RWPE2 (cell line): ENCODE data around the gene MYL4.

ENCODE experiments used
- ATAC-seq: fragments of 200-7000 bp; cut with Tn5 transposase; 3 replicates; pipeline ENCODE4 v1.9.1; 2021; ENCODE audit warnings: low read depth
- DNase-seq: peaks from one replicate; pipeline ENCODE4 v3.0.0-alpha.2; 2020; ENCODE audit warnings: low spot score
- H3K27ac ChIP-seq: fragments of 450-650 bp; 2 replicates; pipeline ENCODE4 v1.5.1; 2017; ENCODE audit warnings: mild to moderate bottlenecking; ENCODE audit not compliant: poor library complexity, severe bottlenecking
- H3K27me3 ChIP-seq: fragments of 250-450 bp; sonication (Bioruptor Pico); 2 replicates; pipeline ENCODE4 v1.5.1; 2021; ENCODE audit warnings: mild to moderate bottlenecking, moderate library complexity; ENCODE audit not compliant: insufficient read depth, poor library complexity, severe bottlenecking
- H3K36me3 ChIP-seq: fragments of 250-450 bp; sonication (Bioruptor Pico); 2 replicates; pipeline ENCODE4 v1.5.1; 2020; ENCODE audit warnings: low read depth, mild to moderate bottlenecking, moderate library complexity
- H3K4me1 ChIP-seq: fragments of 250-450 bp; sonication (Bioruptor Pico); 2 replicates; pipeline ENCODE4 v1.5.1; 2021; ENCODE audit warnings: mild to moderate bottlenecking, moderate library complexity; ENCODE audit not compliant: insufficient read depth, poor library complexity, severe bottlenecking
- H3K4me3 ChIP-seq: fragments of 250-450 bp; sonication (Bioruptor Pico); 2 replicates; pipeline ENCODE4 v1.5.1; 2021; ENCODE audit warnings: mild to moderate bottlenecking, moderate library complexity; ENCODE audit not compliant: severe bottlenecking
- H3K9me3 ChIP-seq: fragments of 250-450 bp; sonication (Bioruptor Pico); 2 replicates; pipeline ENCODE4 v1.5.1; 2021; ENCODE audit warnings: mild to moderate bottlenecking, moderate library complexity; ENCODE audit not compliant: severe bottlenecking
- CTCF ChIP-seq: fragments of 450-650 bp; IDR thresholded peaks from one replicate; pipeline ENCODE4 v1.5.1; 2017; ENCODE audit warnings: mild to moderate bottlenecking, moderate library complexity; ENCODE audit not compliant: poor library complexity, severe bottlenecking

MYL4 gene

GRCh38 chr17:47270946-47271705 is 62.0 kb downstream of the MYL4 start:
- Histone ChIP-seq H3K4me1 (peaks cover 23% of the 10 kb centered on the region), H3K27me3 (no peaks in the 10 kb centered on the region), H3K27ac (no peak overlapping the region), H3K36me3 (no peaks in the 10 kb centered on the region), H3K4me3 (no peak overlapping the region), H3K9me3 (no peaks in the 10 kb centered on the region)
- DNase-seq, result no peak
- no peak for ATAC-seq
- TF ChIP-seq CTCF, result no peak

DNA sequence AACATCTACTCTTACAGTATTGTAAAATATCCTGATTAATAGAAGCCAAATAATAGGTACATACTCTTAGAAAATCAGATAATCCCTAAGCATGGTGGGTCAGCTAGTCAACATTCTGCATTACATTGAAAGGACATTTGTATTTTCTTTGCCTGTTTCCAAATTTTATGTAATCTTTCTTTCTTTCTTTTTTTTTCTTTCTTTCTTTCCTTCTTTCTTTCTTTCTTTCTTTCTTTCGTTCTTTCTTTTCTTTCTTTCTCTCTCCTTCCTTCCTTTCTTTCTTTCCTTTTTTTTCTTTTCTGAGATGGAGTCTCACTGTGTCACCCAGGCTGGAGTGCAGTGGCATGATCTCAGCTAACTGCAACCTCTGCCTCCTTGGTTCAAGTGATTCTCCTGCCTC is 63.3 kb downstream of the MYL4 start:
- no peak for TF ChIP-seq CTCF
- Histone ChIP-seq H3K36me3 (no peaks in the 10 kb centered on the region), H3K4me1 (peaks cover 16% of the 10 kb centered on the region), H3K27ac (no peak overlapping the region), H3K9me3 (no peaks in the 10 kb centered on the region), H3K4me3 (no peak overlapping the region), H3K27me3 (no peaks in the 10 kb centered on the region)
- ATAC-seq (no peak), DNase-seq (no peak)

GRCh38 chr17:47273245-47273644 is 64.1 kb downstream of the MYL4 start:
- TF ChIP-seq CTCF, result no peak
- ATAC-seq, result no peak
- no peaks in the 10 kb centered on the region for H3K36me3 ChIP-seq
- H3K27ac ChIP-seq, result no peak overlapping the region
- no peaks in the 10 kb centered on the region for H3K9me3 ChIP-seq
- DNase-seq, result no peak
- H3K4me1 ChIP-seq, result peaks cover 15% of the 10 kb centered on the region
- H3K4me3 ChIP-seq, result no peak overlapping the region
- no peaks in the 10 kb centered on the region for H3K27me3 ChIP-seq
